T-helper 2 cell (primary cell): Measurements from ENCODE around the gene ZEB2.

ENCODE experiments used
- DNase-seq, 5 experiments: peaks; one replicate each; pipeline versions ENCODE4 v3.0.0 to v3.0.0-alpha.2; 2012 to 2022

ZEB2 gene

GRCh38 chr2:144348846-144349245, 171.1 kb downstream of the ZEB2 start:
- DNase-seq: no peak

- no peak for DNase-seq
Observed at GRCh38 chr2:144346229-144346628, 173.7 kb downstream of the ZEB2 start.

DNA sequence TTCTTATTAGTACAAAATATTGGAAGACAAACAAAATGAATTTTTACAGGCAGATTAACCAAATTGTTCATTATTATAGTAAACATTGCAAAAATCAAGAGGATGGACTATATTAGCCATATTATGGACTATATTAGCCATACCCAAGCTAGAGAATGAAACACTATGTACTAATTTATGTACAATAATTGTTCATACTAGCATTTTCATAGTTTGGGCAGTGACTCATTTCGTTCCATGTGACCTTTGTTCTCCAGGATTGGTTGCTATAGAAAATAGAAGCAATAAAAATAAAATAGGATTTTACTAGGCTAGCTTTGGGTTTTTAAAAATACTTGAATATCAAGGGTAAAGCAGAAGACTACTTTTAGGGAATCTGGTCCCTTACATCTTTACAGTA, 176.8 kb downstream of the ZEB2 start:
- DNase-seq: peak in 1 of 5 experiments; percentile 36

DNA sequence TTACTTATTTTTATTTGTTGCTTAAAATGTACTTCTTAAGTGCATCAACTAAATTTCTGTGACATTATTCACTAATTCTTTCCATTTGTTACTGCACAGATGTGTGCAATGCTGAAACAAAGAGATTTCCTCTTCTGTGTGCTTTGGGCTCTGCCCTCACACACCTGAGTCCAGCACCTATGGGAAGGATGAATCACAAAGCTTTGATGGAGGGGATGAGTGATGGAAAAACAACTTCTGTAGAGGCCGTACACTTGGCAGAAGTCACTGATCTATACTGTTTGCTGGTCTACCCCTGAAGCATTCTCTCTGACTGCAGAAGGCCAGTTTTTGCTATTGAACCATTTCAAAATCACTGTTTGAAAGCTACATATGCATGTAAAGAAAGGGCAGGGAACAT, 178.4 kb downstream of the ZEB2 start:
- DNase-seq: no peak

GRCh38 chr2:144339048-144339447, 180.9 kb downstream of the ZEB2 start:
- no peak for DNase-seq

DNA sequence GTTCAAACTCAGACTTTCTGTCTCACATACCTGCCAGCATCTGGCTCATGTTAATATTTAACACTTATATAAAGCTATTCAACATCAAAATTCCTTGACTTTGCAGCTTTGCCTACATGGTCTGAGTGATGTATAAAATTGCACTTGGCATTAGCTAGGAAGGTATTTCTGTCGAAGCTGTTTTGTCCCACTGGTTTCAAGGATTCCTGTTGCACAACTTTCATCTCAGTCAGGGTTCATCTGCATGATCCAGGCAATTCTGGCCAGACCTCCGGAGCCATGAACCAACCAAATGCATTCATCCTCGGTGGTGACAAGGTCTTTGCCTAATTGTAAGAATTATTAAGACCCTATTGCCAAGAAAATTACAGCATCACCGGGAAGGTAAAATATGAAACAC, 185.4 kb downstream of the ZEB2 start:
- no peak for DNase-seq
